HepG2 (cell line): ENCODE data around the gene FAM118B. TPM values are rescaled to one million over a fixed set of nuclear protein-coding genes. Genes with fewer than 3 reads are reported as not detected.

ENCODE experiments used
- BRD4 ChIP-seq: sonication (generic); formaldehyde crosslinking; IDR thresholded peaks from 2 replicates; pipeline ENCODE4 v1.4.0; 2020; ENCODE audit warnings: missing genetic modification reagents
- ELF4 ChIP-seq: sonication (generic); formaldehyde crosslinking; IDR thresholded peaks from 2 replicates; pipeline ENCODE4 v1.5.0; 2020; ENCODE audit warnings: missing genetic modification reagents, mild to moderate bottlenecking, moderate library complexity, borderline replicate concordance
- GPN1 ChIP-seq: sonication (generic); formaldehyde crosslinking; IDR thresholded peaks from 2 replicates; pipeline ENCODE4 v1.5.1; 2020; ENCODE audit warnings: missing genetic modification reagents, borderline replicate concordance
- HOXD1 ChIP-seq: sonication (generic); formaldehyde crosslinking; IDR thresholded peaks from 2 replicates; pipeline ENCODE4 v1.5.0; 2020; ENCODE audit warnings: missing genetic modification reagents
- KAT2B ChIP-seq: fragments of 150-350 bp; IDR thresholded peaks from 2 replicates; pipeline ENCODE4 v1.6.1; 2014; ENCODE audit warnings: low read depth, low read length, borderline replicate concordance
- KAT8 ChIP-seq: IDR thresholded peaks from 2 replicates; pipeline ENCODE4 v1.6.1; 2016; ENCODE audit warnings: missing genetic modification reagents, missing compliant biosample characterization
- NFATC3 ChIP-seq: sonication (generic); formaldehyde crosslinking; IDR thresholded peaks from 2 replicates; pipeline ENCODE4 v1.5.1; 2020; ENCODE audit warnings: mild to moderate bottlenecking, missing genetic modification reagents
- NR2C2 ChIP-seq: sonication (generic); formaldehyde crosslinking; IDR thresholded peaks from 2 replicates; pipeline ENCODE4 v1.4.0; 2020; ENCODE audit warnings: missing genetic modification reagents, mild to moderate bottlenecking, moderate library complexity, borderline replicate concordance
- SMARCE1 ChIP-seq: fragments of 450-650 bp; IDR thresholded peaks from 2 replicates; pipeline ENCODE4 v1.6.1; 2017; ENCODE audit warnings: borderline replicate concordance
- TCF12 ChIP-seq, 2 experiments: fragments of 450-650 bp in 1 of 2; sonication (generic) in 1 of 2; formaldehyde crosslinking in 1 of 2; IDR thresholded peaks; 2 replicates each; pipeline versions ENCODE4 v1.6.1 to v1.8.0; 2017 to 2022; ENCODE audit warnings: antibody characterized with exemption in 1 of 2, mild to moderate bottlenecking in 1 of 2, missing genetic modification reagents in 1 of 2, moderate library complexity in 1 of 2
- TSC22D2 ChIP-seq: sonication (generic); formaldehyde crosslinking; IDR thresholded peaks from 2 replicates; pipeline ENCODE4 v1.5.1; 2020; ENCODE audit warnings: missing genetic modification reagents, mild to moderate bottlenecking, borderline replicate concordance
- ZBTB38 ChIP-seq: sonication (generic); formaldehyde crosslinking; IDR thresholded peaks from 2 replicates; pipeline ENCODE4 v1.5.1; 2020; ENCODE audit warnings: mild to moderate bottlenecking, missing genetic modification reagents
- ZFP37 ChIP-seq: sonication (generic); formaldehyde crosslinking; IDR thresholded peaks from 2 replicates; pipeline ENCODE4 v1.4.0; 2020; ENCODE audit warnings: missing genetic modification reagents, borderline replicate concordance
- ZFP41 ChIP-seq: sonication (generic); formaldehyde crosslinking; IDR thresholded peaks from 2 replicates; pipeline ENCODE4 v1.4.0; 2020; ENCODE audit warnings: mild to moderate bottlenecking, missing genetic modification reagents, borderline replicate concordance
- ZFY ChIP-seq: sonication (generic); formaldehyde crosslinking; IDR thresholded peaks from 2 replicates; pipeline ENCODE4 v1.4.0; 2020; ENCODE audit warnings: missing genetic modification reagents
- ZNF296 ChIP-seq: sonication (generic); formaldehyde crosslinking; conservative IDR thresholded peaks from 2 replicates; pipeline ENCODE4 v1.5.0; 2020; ENCODE audit warnings: mild to moderate bottlenecking, missing genetic modification reagents
- ZNF30 ChIP-seq: sonication (generic); formaldehyde crosslinking; IDR thresholded peaks from 2 replicates; pipeline ENCODE4 v1.5.0; 2020; ENCODE audit warnings: mild to moderate bottlenecking, missing genetic modification reagents
- ZNF317 ChIP-seq: sonication (generic); formaldehyde crosslinking; IDR thresholded peaks from 2 replicates; pipeline ENCODE4 v1.5.0; 2020; ENCODE audit warnings: mild to moderate bottlenecking, missing genetic modification reagents
- ZNF367 ChIP-seq: sonication (generic); formaldehyde crosslinking; IDR thresholded peaks from 2 replicates; pipeline ENCODE4 v1.4.0; 2020; ENCODE audit warnings: missing genetic modification reagents, borderline replicate concordance
- ZNF430 ChIP-seq: sonication (generic); formaldehyde crosslinking; IDR thresholded peaks from 2 replicates; pipeline ENCODE4 v1.9.0; 2021; ENCODE audit warnings: mild to moderate bottlenecking, missing genetic modification reagents
- ZNF746 ChIP-seq: sonication (generic); formaldehyde crosslinking; IDR thresholded peaks from 2 replicates; pipeline ENCODE4 v1.8.0; 2022; ENCODE audit warnings: mild to moderate bottlenecking, missing genetic modification reagents
- ZNF768 ChIP-seq: sonication (generic); formaldehyde crosslinking; IDR thresholded peaks from 2 replicates; pipeline ENCODE4 v1.4.0; 2020; ENCODE audit warnings: missing genetic modification reagents
- polyA plus RNA-seq, 8 experiments: library from polyadenylated mRNA; depleted of rRNA in 3 of 8; stranded (reverse) in 7 of 8; unstranded in 1 of 8; fragments of >200 nt; fragmentation: Illumina TruSeq in 4 of 8; extraction: Trizol in 4 of 8; gene quantifications; 2 replicates each; pipeline versions ENCODE4 v1.2.1 to v1.2.3, GENCODE V29; 2011 to 2016; ENCODE audit warnings: low read depth in 4 of 8, missing spikeins in 1 of 8, mixed read lengths in 1 of 8; ENCODE audit not compliant: insufficient read depth in 1 of 8
- total RNA-seq, 5 experiments: library from RNA; depleted of rRNA; stranded (reverse); fragments of >200 nt; fragmentation: Illumina TruSeq; extraction: Trizol; gene quantifications; 2 replicates each; pipeline ENCODE4 v1.2.3, GENCODE V29; 2016; ENCODE audit warnings: low read depth in 1 of 5
- TF ChIP-seq, protein P1 (sequence below): sonication (generic); formaldehyde crosslinking; IDR thresholded peaks from 2 replicates; pipeline ENCODE4 v1.8.0; 2022; ENCODE audit warnings: mild to moderate bottlenecking, missing genetic modification reagents, moderate library complexity
- TF ChIP-seq, protein P2 (sequence below): IDR thresholded peaks from 2 replicates; pipeline ENCODE4 v1.6.1; 2016
- TF ChIP-seq, protein P3 (sequence below): sonication (generic); formaldehyde crosslinking; IDR thresholded peaks from 2 replicates; pipeline ENCODE4 v1.8.1; 2023; ENCODE audit warnings: missing genetic modification reagents, inconsistent platforms, borderline replicate concordance

FAM118B gene
- total and polyA plus RNA-seq, 2 of the 13 experiments (the other 11 are each of a cell fraction or from before 2014, with no cell fraction given), result 10.2 to 25.7 TPM

DNA sequence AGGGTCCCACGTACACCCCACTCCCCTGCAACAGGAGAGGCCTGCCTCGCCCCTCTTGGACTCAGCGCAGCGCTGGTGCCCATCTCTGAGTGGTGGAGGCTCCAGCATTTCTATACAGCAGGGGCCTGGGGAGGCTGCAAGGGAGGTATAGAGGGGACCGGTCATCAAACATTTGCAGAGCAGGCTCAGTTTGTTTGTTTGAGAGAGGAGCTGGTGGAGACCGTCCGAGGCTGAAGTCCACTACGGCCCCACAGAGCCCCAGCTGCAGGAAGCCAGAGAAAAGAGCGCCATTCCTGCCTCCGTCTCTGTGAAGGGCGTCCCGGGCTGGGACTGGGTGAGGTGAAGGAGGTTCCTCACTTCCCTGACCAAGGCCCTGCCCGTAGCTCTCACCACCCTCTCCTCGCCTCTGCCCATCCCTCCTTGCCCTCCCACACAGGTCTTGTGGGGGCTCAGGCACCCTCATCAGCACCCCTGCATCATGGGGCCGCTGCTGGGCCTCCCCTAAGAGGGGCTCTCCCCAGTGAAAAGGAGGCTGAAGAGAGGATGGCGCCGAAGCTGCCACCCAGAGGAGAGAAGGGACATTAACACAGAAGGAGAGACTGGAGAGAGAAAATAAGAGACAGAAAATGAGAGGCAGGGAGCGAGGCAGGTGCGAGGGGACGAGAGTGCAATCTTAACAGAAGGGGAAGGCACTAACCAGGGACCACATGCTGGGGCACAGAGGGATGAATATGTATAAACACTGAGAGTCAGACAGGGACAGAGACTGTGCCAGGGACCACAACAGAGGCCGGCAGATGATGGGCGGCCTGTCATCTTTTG is 24.7 kb upstream of the FAM118B start (continued):
- no peak for TF ChIP-seq ZBTB38 (CRISPR knock-in tag)
- TF ChIP-seq HOXD1 (CRISPR knock-in tag), result 0 out of 2 replicates have a peak, but pooled peaks have one; percentile 40
- TF ChIP-seq, protein P1, sequence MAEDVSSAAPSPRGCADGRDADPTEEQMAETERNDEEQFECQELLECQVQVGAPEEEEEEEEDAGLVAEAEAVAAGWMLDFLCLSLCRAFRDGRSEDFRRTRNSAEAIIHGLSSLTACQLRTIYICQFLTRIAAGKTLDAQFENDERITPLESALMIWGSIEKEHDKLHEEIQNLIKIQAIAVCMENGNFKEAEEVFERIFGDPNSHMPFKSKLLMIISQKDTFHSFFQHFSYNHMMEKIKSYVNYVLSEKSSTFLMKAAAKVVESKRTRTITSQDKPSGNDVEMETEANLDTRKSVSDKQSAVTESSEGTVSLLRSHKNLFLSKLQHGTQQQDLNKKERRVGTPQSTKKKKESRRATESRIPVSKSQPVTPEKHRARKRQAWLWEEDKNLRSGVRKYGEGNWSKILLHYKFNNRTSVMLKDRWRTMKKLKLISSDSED, result no peak
- no peak for TF ChIP-seq TCF12 (IDR thresholded peaks at IDR 0.05)
- TF ChIP-seq TCF12 (CRISPR knock-in tag; IDR thresholded peaks at IDR 0.05), result 0 out of 2 replicates have a peak, but pooled peaks have one; percentile 36
- TF ChIP-seq GPN1 (CRISPR knock-in tag), result no peak
- 0 out of 2 replicates have a peak, but pooled peaks have one; percentile 47 for TF ChIP-seq ZFP37 (CRISPR knock-in tag)
- no peak for TF ChIP-seq ELF4
- no peak for TF ChIP-seq SMARCE1
- peak; percentile 37; the same call in 1 of the 2 replicates for TF ChIP-seq ZNF768 (CRISPR knock-in tag)
- TF ChIP-seq ZNF317 (CRISPR knock-in tag), result 0 out of 2 replicates have a peak, but pooled peaks have one; percentile 44
- TF ChIP-seq BRD4 (CRISPR knock-in tag), result peak; percentile 93
- TF ChIP-seq ZNF430 (CRISPR knock-in tag), result peak; percentile 87; the same call in 1 of the 2 replicates
- TF ChIP-seq, protein P2, sequence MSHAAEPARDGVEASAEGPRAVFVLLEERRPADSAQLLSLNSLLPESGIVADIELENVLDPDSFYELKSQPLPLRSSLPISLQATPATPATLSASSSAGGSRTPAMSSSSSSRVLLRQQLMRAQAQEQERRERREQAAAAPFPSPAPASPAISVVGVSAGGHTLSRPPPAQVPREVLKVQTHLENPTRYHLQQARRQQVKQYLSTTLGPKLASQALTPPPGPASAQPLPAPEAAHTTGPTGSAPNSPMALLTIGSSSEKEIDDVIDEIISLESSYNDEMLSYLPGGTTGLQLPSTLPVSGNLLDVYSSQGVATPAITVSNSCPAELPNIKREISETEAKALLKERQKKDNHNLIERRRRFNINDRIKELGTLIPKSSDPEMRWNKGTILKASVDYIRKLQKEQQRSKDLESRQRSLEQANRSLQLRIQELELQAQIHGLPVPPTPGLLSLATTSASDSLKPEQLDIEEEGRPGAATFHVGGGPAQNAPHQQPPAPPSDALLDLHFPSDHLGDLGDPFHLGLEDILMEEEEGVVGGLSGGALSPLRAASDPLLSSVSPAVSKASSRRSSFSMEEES (CRISPR knock-in tag), result no peak
- peak; percentile 52; the same call in 1 of the 2 replicates for TF ChIP-seq NR2C2 (CRISPR knock-in tag)
- no peak for TF ChIP-seq TSC22D2 (CRISPR knock-in tag)
- TF ChIP-seq ZFP41 (CRISPR knock-in tag), result no peak; the same call in 1 of the 2 replicates
- TF ChIP-seq KAT2B, result no peak
- TF ChIP-seq ZFY (CRISPR knock-in tag), result peak; percentile 67
- no peak for TF ChIP-seq NFATC3 (CRISPR knock-in tag)
- no peak for TF ChIP-seq ZNF30 (CRISPR knock-in tag)
- TF ChIP-seq ZNF296 (CRISPR knock-in tag), result peak; percentile 10; the same call in 1 of the 2 replicates
- no peak for TF ChIP-seq ZNF367 (CRISPR knock-in tag)
- TF ChIP-seq KAT8 (CRISPR knock-in tag), result no peak
- TF ChIP-seq ZNF746, result no peak
- TF ChIP-seq, protein P3, sequence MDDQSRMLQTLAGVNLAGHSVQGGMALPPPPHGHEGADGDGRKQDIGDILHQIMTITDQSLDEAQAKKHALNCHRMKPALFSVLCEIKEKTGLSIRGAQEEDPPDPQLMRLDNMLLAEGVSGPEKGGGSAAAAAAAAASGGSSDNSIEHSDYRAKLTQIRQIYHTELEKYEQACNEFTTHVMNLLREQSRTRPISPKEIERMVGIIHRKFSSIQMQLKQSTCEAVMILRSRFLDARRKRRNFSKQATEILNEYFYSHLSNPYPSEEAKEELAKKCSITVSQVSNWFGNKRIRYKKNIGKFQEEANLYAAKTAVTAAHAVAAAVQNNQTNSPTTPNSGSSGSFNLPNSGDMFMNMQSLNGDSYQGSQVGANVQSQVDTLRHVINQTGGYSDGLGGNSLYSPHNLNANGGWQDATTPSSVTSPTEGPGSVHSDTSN (CRISPR knock-in tag), result no peak
